Upper lobe of left lung (tissue), 6 donors: ENCODE measurements around the gene DHRS13. TPM values are rescaled to one million over a fixed set of nuclear protein-coding genes. Genes with fewer than 3 reads are reported as not detected.
A peak's percentile ranks its signal among the peaks of the same experiment; 100 is the strongest.
"Not testable (repeated sequence)": the region's sequence is repeated elsewhere in the genome, so short reads cannot be mapped to it uniquely, and the experiment has no call there.

Source experiments
- ATAC-seq, 2 donors: fragments of 200-7000 bp; cut with Tn5 transposase; one replicate each; pipeline ENCODE4 v1.9.1; 2022; ENCODE audit warnings: mild to moderate bottlenecking in 2 of 2, moderate library complexity in 2 of 2; ENCODE audit not compliant: low FRiP score in 2 of 2
- DNase-seq, 2 donors: peaks; one replicate each; pipeline ENCODE4 v3.0.0-alpha.2; 2019 to 2020
- H3K27ac ChIP-seq, 4 donors: fragments of 200-600 bp; sonication (generic); one replicate each; pipeline ENCODE4 v1.5.1; 2016 to 2019
- H3K27me3 ChIP-seq, 4 donors: fragments of 200-600 bp; sonication (generic); one replicate each; pipeline ENCODE4 v1.5.1; 2017 to 2019
- H3K36me3 ChIP-seq, 4 donors: fragments of 200-600 bp; sonication (generic); one replicate each; pipeline ENCODE4 v1.5.1; 2016 to 2019
- H3K4me1 ChIP-seq, 4 donors: fragments of 200-600 bp; sonication (generic); one replicate each; pipeline ENCODE4 v1.5.1; 2018 to 2019
- H3K4me3 ChIP-seq, 4 donors: fragments of 200-600 bp; sonication (generic); one replicate each; pipeline ENCODE4 v1.5.1; 2017 to 2019; ENCODE audit warnings: mild to moderate bottlenecking in 2 of 4, moderate library complexity in 1 of 4
- H3K9me3 ChIP-seq, 4 donors: fragments of 200-600 bp; sonication (generic); one replicate each; pipeline ENCODE4 v1.5.1; 2018 to 2019
- EP300 ChIP-seq, 4 donors: sonication (generic); formaldehyde crosslinking; IDR thresholded peaks; one replicate each; pipeline ENCODE4 v1.5.1; 2017; ENCODE audit warnings: antibody characterized with exemption in 4 of 4, control low read depth in 2 of 4
- POLR2A ChIP-seq, 4 donors: fragments of 450-650 bp; IDR thresholded peaks; one replicate each; pipeline ENCODE4 v1.5.1; 2016 to 2017; ENCODE audit warnings: antibody characterized with exemption in 4 of 4, mild to moderate bottlenecking in 2 of 4
- POLR2AphosphoS5 ChIP-seq, 2 donors: sonication (generic); formaldehyde crosslinking; IDR thresholded peaks; one replicate each; pipeline ENCODE4 v1.5.1; 2017; ENCODE audit warnings: antibody characterized with exemption in 2 of 2
- WGBS, 2 donors: methylation state at CpG; one replicate each; pipeline ENCODE4 v1.1.5; 2017 to 2018; 5-methylcytosine and 5-hydroxymethylcytosine counted together
- total RNA-seq, 6 donors: library from RNA; depleted of rRNA in 4 of 6; stranded (reverse); fragments of >200 nt in 4 of 6; gene quantifications; one replicate each; pipeline versions ENCODE4 v1.1.0 to v1.2.1, GENCODE V29; 2016 to 2021
- TF ChIP-seq, protein P1 (sequence below), 6 experiments: fragments of 450-650 bp in 4 of 6; fragments of 200-600 bp in 2 of 6; sonication (generic) in 2 of 6; IDR thresholded peaks; one replicate each; pipeline ENCODE4 v1.5.1; 2016 to 2019; ENCODE audit warnings: antibody characterized with exemption in 6 of 6
- donor health status: DM: no; HTN: no; CAD: no; lungs with moderate emphysema.
- donor health status: DM: no; HTN: yes; CAD: no; lungs with severe emphysema.

DHRS13 gene
- total RNA-seq, 6 donors from 2014 or later = 2.1 to 21.8 (median 15.0) TPM

GRCh38 chr17:28880572-28880945 lies 22.3 kb downstream of the DHRS13 start:
- Histone ChIP-seq H3K36me3 (peaks cover 35 to 78% (median 69%) of the 10 kb centered on the region in 4 donors), H3K4me1 (no peaks in the 10 kb centered on the region), H3K4me3 (no peak overlapping the region), H3K27me3 (no peaks in the 10 kb centered on the region), H3K9me3 (no peaks in the 10 kb centered on the region), H3K27ac (no peak overlapping the region)
- WGBS, 2 donors = 92 to 96% methylated on average over 8 to 10 of the region's 10 CpGs
- TF ChIP-seq POLR2AphosphoS5 (IDR thresholded peaks at IDR 0.05) (no peak), EP300 (IDR thresholded peaks at IDR 0.05) (no peak)
- ATAC-seq (no peak), DNase-seq (peak in 1 of 2 donors; percentile 40)

DNA sequence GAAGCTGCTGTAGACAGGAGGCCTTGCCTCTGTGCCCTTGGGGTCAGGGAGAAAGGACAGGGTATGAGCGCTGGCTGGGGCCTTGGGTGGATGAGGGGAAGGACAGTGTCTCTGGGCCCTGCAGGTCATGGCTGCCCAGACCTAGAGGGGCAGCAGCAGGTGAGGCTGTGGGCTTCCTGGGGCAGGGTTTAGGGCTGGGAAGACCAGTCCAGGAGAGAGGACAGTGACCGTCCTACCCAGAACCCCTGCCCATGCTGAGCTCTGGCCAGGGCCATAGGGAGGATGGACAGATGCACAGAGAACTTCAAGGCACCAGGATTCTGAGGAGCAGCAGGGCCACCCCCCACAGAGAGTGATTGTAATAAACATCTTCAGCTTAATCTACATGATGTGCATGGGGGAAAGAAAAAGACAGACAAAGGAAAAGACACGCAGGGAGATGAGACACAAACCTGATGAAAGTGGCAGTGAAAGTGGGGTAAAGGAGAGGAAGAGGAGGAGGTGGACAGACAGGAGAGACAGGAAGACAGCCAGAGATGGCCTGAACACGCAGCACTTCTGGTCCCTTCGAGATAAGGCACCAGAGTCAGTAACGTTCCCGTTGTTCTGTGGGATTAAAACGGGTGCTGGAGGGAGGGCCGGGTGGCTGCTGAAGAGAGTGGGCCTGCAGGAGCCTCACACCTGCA lies 22.9 kb downstream of the DHRS13 start:
- Histone ChIP-seq H3K27ac (no peak overlapping the region), H3K9me3 (no peaks in the 10 kb centered on the region), H3K27me3 (no peaks in the 10 kb centered on the region), H3K4me1 (no peaks in the 10 kb centered on the region), H3K36me3 (peaks cover 29 to 73% (median 63%) of the 10 kb centered on the region in 4 donors), H3K4me3 (no peak overlapping the region)
- WGBS, 2 donors = 69 to 80% methylated on average over 8 to 9 of the region's 9 CpGs
- DNase-seq (no peak), ATAC-seq (no peak)
- TF ChIP-seq, protein P1, sequence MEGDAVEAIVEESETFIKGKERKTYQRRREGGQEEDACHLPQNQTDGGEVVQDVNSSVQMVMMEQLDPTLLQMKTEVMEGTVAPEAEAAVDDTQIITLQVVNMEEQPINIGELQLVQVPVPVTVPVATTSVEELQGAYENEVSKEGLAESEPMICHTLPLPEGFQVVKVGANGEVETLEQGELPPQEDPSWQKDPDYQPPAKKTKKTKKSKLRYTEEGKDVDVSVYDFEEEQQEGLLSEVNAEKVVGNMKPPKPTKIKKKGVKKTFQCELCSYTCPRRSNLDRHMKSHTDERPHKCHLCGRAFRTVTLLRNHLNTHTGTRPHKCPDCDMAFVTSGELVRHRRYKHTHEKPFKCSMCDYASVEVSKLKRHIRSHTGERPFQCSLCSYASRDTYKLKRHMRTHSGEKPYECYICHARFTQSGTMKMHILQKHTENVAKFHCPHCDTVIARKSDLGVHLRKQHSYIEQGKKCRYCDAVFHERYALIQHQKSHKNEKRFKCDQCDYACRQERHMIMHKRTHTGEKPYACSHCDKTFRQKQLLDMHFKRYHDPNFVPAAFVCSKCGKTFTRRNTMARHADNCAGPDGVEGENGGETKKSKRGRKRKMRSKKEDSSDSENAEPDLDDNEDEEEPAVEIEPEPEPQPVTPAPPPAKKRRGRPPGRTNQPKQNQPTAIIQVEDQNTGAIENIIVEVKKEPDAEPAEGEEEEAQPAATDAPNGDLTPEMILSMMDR (IDR thresholded peaks at IDR 0.05) = no peak
- TF ChIP-seq POLR2AphosphoS5 (IDR thresholded peaks at IDR 0.05) (no peak), EP300 (IDR thresholded peaks at IDR 0.05) (no peak), POLR2A (IDR thresholded peaks at IDR 0.05) (no peak)

GRCh38 chr17:28878981-28879380 lies 23.9 kb downstream of the DHRS13 start:
- no peaks in the 10 kb centered on the region for H3K9me3 ChIP-seq
- H3K36me3 ChIP-seq = peaks cover 29 to 62% (median 53%) of the 10 kb centered on the region in 4 donors
- 78 to 86% methylated on average over 4 of the region's 4 CpGs for WGBS, 2 donors
- TF ChIP-seq POLR2AphosphoS5 (IDR thresholded peaks at IDR 0.05) = no peak
- TF ChIP-seq, protein P1 (IDR thresholded peaks at IDR 0.05) = peak in 1 of 6 experiments; percentile 31
- DNase-seq (no peak), ATAC-seq (no peak)
- H3K27me3 ChIP-seq = no peaks in the 10 kb centered on the region
- no peak overlapping the region for H3K4me3 ChIP-seq
- H3K4me1 ChIP-seq = no peaks in the 10 kb centered on the region
- no peak overlapping the region for H3K27ac ChIP-seq

DNA sequence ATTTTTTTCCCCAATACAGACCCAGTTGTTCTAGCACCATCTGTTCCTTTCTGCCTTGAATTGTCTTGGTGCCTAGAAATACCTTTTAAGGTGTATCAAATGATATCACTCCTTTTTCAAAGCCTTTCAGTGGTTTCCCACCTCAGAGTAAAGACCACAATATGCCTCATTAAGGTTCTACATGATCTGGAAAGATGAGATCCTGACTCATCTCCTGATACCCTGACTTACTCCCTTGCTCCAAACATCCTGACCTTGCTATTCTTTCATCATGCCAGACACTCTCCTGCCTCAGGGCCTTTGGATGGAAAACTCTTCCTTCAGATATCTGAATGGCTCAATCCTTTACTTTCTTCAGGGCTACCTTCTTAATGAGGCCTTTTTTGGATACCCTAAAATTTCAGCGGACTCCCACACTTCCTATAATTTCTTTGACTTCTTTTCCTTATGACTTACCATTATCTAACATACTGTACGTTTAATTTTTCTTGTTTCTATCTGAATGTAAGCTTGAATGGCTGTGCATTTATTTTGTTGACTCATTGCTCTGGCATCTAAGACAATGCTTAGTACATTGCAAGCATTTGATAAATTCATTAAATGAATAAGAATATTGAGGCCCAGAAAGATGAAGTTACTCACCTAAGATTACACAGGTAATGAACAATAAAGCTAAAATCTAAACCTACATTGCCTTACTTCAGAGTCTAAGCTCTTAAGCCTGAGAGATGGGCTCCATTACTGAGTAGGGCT lies 24.5 kb downstream of the DHRS13 start:
- Histone ChIP-seq H3K4me3 (no peak overlapping the region), H3K36me3 (peaks cover 29 to 56% (median 46%) of the 10 kb centered on the region in 4 donors), H3K27me3 (no peaks in the 10 kb centered on the region), H3K9me3 (no peaks in the 10 kb centered on the region), H3K4me1 (no peaks in the 10 kb centered on the region), H3K27ac (no peak overlapping the region)
- DNase-seq (no peak), ATAC-seq (no peak)
- TF ChIP-seq POLR2AphosphoS5 (IDR thresholded peaks at IDR 0.05) (no peak), EP300 (IDR thresholded peaks at IDR 0.05) (no peak), POLR2A (IDR thresholded peaks at IDR 0.05) (no peak)
- TF ChIP-seq, protein P1 (IDR thresholded peaks at IDR 0.05) = no peak
- WGBS, 2 donors = 93 to 95% methylated on average over 2 of the region's 2 CpGs

- H3K27me3 ChIP-seq, ATAC-seq: not testable (repeated sequence)
- WGBS, 2 donors = 90 to 98% methylated on average over 6 of the region's 6 CpGs
Measured at GRCh38 chr17:28877150-28877711, 25.6 kb downstream of the DHRS13 start.

More at GRCh38 chr17:28877150-28877711, 25.6 kb downstream of the DHRS13 start:
- not testable (repeated sequence) for DNase-seq, H3K9me3 ChIP-seq, H3K27ac ChIP-seq, H3K4me3 ChIP-seq, H3K4me1 ChIP-seq
- H3K36me3 ChIP-seq = peaks cover 24 to 45% (median 35%) of the 10 kb centered on the region in 4 donors
